GM20000 (cell line): ENCODE measurements around the gene PLEKHH1.
A peak's percentile ranks its signal among the peaks of the same experiment; 100 is the strongest.
"Not testable (repeated sequence)": the region's sequence is repeated elsewhere in the genome, so short reads cannot be mapped to it uniquely, and the experiment has no call there.

Experiments
- DNase-seq: peaks from one replicate; pipeline ENCODE4 v3.0.0; 2012; ENCODE audit warnings: low spot score
- TF ChIP-seq, protein P1 (sequence below): IDR thresholded peaks from 2 replicates; pipeline ENCODE4 v1.5.1; 2012; ENCODE audit warnings: mild to moderate bottlenecking, control low read depth; ENCODE audit errors: extremely low read depth, missing control alignments

The PLEKHH1 gene

DNA sequence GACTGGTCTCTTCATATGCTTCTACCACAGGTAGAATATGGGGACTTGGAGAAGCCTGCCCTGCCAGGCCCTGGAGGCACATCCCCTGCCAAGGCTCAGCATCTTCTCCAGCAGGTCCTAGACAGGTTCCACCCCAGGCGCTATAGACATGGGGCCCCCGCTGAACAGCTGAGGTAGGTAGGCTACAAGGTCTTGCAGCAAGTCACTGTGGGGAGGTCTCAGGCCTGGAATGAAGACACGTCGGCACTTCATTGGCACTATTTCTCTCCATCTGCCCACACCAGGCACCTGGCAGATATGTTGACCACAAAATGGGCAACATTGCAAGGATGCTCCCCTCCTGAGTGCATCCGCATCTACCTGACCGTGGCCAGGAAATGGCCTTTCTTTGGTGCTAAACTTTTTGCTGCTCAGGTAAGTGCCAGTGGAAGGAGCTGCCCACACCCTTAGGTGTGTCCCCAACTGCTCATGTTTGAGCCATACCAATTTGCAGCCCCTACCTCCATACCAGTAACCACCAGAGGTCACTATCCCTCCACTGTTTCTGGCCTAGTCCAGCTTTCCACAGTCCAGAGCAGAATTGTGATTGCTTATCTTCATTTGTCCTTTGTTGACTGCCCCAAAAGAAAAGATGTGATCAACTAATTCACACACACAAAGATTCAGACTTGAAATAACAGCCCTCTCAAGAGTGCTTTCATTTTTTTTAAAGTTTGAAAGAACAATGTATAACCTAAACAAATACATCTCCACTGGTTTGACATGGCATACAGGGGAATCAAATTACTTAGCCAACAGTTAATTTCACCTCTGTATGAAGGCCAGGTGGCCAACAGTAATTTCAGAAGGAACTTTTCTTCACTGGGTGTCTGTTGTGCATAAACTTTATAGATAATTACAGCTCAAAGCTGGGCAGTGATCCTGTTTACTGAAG is 50.9 kb downstream of the PLEKHH1 start:
- TF ChIP-seq, protein P1, sequence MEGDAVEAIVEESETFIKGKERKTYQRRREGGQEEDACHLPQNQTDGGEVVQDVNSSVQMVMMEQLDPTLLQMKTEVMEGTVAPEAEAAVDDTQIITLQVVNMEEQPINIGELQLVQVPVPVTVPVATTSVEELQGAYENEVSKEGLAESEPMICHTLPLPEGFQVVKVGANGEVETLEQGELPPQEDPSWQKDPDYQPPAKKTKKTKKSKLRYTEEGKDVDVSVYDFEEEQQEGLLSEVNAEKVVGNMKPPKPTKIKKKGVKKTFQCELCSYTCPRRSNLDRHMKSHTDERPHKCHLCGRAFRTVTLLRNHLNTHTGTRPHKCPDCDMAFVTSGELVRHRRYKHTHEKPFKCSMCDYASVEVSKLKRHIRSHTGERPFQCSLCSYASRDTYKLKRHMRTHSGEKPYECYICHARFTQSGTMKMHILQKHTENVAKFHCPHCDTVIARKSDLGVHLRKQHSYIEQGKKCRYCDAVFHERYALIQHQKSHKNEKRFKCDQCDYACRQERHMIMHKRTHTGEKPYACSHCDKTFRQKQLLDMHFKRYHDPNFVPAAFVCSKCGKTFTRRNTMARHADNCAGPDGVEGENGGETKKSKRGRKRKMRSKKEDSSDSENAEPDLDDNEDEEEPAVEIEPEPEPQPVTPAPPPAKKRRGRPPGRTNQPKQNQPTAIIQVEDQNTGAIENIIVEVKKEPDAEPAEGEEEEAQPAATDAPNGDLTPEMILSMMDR, result peak; percentile 59
- peak; percentile 78 for DNase-seq

DNA sequence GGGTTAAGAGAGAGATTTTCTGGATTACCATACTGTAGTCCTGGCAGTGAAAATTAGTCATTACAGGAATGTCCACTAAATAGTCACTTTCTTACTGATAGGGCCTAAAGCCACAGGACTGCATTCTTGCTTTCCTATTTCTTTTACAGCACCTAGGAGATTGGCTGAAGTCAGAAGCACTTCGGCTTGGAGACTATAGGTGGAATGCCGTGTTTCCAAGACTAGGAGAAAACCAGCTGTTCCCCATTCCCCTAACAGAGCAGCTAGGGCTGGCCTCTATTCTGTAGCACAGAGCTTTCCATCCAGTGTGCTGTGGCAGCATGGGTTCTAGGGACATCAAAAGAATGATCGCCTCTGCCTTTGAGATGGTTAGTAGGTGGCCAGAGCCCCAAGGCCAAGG is 51.9 kb downstream of the PLEKHH1 start:
- DNase-seq, result no peak
- TF ChIP-seq, protein P1, result no peak

DNA sequence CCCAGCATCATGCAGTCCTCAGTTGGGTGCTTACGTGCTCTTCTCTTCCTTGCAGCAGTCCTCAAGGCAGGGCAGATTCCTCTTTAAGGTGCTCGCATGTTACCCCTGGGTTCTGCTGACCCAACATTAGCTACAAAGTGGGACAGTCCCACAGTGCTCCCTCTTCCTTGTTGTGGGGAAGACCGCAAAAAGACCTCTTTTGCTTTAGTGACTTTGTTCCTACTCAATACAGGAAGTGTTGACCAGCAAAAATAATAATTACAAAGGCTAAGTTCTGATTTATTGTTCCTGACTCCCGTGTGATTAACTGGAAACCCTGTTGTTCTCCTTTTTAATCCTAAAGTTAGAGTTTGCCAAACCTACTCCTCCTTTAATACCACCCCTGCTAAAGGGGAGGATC is 53.3 kb downstream of the PLEKHH1 start:
- TF ChIP-seq, protein P1, result no peak

DNA sequence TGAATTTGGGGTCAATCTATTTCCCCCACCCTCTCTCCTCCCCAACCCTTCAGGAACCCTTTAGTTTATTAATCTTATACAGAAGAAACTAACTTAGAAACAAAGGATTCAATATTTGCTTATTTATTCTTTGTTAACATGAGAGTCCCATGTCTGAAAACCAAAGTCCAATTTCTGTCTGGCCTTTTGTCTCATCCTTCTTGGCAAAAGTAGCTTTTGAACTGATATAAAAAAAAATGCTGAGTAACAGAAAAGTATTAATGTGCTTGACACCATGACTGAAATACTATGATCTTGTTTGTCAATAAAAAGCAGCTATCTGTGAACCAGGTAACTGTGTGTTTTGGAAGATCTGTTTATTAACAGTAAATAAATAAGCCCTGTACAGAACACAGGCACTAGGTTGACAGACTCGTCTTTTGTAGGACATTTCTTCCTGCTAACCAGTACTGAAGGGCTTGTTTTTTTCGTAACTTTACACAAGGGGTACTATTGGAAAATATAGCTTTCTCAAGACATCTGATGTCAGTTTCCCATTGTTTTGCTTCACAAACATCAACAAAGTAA is 56.2 kb downstream of the PLEKHH1 start:
- TF ChIP-seq, protein P1, result no peak
- no peak for DNase-seq

More for the DNA sequence above, 53.3 kb downstream of the PLEKHH1 start:
- DNase-seq, result no peak

DNA sequence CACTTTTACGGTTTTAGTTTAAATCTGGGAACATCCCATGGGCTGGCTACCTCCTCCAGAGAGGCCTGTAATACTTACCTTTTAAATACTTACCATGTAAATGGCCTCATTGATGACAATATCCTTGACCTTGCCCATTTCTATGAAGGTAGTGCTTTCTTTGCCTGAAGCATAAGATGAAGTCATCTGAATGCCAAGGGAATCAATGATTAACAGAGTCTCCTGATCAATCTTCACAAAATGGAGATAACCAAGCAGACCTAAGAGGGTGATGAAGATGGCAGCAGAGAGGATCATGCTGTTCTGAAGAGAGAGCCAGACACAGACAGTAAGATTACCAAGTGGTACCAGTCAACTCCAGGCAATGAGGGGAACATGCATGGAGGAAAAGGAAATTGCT is 60.6 kb downstream of the PLEKHH1 start:
- not testable (repeated sequence) for DNase-seq

DNA sequence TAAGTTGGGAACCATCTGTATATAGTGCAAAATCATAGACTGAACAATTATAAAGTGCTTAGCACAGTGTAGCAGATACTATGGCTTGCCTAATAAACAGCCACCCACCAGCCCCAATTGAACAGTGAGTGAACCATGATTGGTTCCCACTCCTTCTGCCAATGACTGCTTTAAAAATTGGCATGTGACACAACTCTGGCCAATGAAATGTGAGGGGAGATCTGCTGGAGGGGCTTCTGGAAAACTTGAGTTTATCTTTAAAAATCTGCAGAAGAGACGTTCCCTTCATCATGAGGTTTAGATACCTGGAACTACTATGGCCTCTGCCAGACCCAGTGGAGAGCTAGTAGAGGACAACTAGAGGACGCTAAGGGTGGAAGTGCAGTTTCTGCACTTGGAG is 62.3 kb downstream of the PLEKHH1 start:
- TF ChIP-seq, protein P1, result no peak
- no peak for DNase-seq

DNA sequence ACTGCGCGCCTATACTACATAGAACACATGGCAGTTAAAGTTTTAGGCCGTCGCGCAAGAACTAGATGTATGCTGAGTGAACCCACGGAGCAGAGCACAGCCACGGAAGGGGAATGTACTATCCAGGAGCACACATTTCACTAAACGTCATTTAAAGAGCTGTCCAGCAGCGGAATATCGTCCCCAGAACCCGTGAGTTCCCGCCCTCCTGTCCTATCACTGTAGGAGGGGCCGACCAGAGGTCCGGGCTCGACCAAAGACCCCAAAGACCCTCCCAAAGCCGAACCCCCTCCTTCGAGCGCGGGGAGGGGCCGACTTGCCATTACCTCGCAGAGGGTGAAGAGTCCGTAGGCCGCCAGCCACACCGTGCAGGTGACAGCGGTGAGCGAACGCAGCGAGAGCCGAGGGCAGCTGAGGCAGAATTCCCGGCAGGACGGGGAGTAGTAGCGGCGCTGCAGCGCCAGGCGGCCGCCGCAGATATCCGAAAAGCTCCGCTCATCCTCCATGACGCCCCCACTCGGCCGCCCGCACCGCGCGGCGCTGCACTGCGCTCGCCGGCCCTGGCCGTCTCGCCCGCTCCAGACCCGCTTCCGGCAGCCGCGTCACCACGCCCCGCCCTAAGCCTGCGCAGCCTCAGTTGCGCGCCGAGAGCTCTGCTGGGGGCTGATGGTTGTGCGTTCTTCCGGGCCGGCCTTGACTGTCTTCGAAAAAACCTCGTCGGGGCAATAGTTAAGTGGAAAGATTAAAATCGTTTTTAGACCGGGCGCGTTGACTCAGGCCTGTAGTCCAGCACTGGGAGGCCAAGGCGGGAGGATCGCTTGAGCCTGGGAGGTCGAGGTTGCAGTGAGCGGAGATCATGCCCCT is 66.8 kb downstream of the PLEKHH1 start, which contains the start of gene PIGH:
Gene PIGH, minus strand, starts transcription at position 571 of the 864 bp plus-strand sequence. Its CDS starts 65 bp downstream, at position 506.
- DNase-seq, result peak; percentile 93
- TF ChIP-seq, protein P1, result peak; percentile 49

DNA sequence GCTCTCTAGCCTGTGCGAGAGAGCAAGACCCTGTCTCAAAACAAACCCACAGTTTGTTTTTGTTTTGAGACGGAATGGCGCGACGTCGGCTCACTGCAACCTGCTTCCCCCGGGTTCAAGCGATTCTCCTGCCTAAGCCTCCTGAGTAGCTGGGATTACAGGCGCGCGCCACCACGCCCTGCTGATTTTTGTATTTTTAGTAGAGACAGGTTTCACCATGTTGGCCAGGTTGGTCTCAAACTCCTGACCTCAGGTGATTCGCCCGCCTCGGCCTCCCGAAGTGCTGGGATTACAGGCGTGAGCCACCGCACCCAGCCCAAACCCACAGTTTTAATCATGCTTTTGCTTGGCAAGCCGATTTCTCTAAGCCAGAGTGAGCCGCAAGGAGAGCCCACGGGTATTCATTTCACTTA is 67.5 kb downstream of the PLEKHH1 start:
- not testable (repeated sequence) for DNase-seq
